ENCODE results near the gene FBXO48.
"Not testable (repeated sequence)": the region's sequence is repeated elsewhere in the genome, so short reads cannot be mapped to it uniquely, and the experiment has no call there.

Gene FBXO48

DNA sequence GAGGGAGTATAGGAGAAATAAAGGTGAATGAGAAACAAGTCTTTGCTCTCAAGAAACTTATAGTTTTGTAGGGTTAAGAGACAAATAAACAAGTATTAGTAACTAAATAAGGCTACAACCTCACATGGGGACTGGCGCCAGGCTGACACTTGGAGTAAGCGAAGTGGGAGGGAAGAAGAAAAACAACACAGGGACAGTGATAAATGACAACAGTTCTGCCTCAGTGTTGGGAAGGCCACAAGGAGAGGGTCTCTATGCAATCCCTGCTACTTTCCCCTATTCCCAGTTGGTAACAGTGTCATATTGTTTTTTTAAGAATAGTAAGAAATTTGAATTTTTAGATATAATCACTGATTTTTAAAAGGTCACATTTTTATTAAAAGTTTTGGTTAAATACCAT is 4.3 kb upstream of the FBXO48 start:
- no peak for DNase-seq (ENCODE audit: low spot score)

DNA sequence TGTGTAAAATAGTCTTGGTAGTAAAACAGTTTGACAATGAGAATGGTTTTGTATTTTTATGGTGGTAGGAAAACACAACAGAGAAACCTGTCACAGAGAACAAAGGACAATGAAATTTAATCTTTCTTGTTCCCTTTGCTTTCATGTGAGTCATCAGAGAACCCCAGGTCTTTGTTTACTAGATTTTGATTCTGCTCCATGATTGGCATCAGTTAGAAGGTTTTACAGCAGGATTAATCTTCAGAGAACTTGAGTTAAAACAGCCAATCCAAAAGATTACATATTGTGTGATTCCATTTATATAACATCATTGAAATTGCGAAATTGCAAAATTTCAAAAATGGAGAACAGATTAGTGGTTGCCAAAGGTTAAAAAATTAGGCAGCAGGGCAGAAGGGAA is 2.8 kb upstream of the FBXO48 start:
- DNase-seq (ENCODE audit: low spot score) = no peak

DNA sequence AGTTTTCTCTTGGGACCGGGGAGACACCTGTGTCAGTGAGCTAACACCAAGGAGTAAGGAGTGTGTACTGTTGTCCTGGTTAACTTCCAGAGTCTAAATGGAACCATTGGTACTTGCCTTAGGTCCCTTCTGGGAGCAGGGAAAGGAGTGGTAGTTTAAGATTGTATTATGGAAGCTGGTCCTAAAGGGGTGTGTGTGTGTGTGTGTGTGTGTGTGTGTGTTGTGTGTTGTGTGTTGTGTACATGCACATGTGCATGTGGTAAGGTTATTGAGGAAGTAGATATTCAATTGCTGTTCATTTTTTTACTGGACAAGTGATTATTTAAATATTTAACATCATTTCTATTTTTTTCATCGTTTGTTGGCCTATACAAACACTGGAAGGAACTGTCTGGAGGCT is 1.7 kb upstream of the FBXO48 start:
- no peak for DNase-seq (ENCODE audit: low spot score)

DNA sequence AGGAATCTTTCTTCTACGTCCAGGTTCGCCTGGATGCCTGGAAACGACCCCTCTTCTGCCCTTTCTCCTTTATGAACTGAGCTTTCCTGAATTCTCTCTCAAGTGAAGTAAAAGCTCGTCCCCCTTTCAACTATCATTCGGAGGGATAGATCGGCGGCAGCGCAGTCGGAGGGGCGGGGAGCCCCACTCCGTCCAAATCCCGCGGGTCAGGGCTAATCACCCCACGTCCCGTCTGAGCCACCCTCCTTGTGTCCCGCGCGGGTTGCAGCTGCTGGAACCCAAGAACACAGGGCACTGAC is 367 bp downstream of the FBXO48 start:
- DNase-seq (ENCODE audit: low spot score) = no peak

DNA sequence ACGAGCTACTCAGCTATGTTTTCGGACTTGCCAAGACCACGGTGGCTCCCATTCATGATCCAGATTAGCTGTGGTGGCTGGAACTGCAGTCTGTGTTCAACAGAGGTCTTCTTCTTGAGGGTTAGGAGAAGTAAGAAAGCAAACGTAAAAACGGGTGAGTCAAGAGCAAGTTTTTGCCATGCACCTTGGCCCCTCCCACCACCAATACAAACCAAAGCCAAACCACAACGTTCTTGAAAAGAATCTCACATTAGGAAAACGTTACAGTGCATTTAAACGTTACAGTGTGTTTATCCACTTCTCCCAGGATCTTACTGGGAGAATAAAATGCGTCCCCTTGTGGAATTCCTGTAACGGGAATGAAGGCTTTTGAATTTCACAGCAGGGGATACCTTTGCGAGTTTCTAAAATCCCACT is 725 bp downstream of the FBXO48 start:
- peak; percentile 65 for DNase-seq (ENCODE audit: low spot score)

DNA sequence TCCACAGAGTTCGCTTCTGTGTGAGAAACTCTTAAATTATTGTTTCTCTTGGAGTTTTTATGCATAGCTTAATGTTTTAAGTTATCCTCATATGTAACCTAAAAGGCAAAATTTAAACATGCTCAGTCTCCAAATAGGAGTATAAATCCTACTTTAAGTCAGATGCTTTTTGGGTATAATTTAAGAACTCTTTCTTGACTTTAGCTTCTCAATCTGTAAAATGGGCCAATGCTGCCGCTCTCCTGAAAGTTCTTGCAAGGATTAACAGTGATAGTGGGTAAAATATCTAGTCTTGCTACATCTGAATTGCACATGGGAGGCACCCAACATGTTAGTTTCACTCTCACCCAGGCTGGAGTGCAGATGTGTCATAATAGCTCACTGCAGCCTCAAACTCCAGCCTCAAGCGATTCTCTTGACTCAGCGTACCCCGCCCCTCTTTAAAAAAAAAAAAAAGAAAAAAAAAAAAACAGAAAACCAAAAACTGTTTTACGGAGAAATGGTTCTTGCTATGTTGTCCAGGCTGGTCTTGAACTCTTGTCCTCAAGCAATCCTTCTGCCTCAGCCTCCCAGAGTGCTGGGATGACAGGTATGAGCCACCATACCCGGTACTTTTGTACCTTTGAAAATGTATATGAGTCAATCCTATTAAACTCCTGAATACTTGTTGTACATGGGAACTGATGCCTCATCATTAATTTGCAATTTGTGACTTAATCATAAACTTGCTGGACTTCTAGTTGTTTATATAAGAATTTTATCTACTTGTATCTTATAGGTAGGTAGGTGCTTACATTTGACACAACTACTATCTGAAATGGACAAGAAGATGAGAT is 1.8 kb downstream of the FBXO48 start:
- no peak for DNase-seq (ENCODE audit: low spot score)

DNA sequence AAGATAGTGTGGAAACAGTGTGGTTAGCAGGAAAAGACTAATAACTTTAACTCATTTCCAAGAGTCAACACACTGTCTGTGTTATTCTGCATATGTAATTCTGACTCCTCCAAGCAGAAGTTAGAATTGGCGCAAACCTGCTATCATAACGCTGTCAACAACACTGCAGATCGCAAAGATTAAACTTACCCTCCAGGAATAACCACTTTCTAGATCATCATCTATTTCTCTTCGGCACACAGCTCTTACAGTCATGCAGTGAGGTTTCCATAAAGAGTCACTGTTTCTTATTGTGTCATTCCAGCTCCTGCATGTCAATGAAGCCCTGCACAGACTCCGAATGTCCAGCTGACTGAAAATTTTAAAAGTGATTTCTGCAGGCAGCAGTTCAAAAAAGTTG is 2.4 kb downstream of the FBXO48 start:
- no peak for DNase-seq (ENCODE audit: low spot score)

DNA sequence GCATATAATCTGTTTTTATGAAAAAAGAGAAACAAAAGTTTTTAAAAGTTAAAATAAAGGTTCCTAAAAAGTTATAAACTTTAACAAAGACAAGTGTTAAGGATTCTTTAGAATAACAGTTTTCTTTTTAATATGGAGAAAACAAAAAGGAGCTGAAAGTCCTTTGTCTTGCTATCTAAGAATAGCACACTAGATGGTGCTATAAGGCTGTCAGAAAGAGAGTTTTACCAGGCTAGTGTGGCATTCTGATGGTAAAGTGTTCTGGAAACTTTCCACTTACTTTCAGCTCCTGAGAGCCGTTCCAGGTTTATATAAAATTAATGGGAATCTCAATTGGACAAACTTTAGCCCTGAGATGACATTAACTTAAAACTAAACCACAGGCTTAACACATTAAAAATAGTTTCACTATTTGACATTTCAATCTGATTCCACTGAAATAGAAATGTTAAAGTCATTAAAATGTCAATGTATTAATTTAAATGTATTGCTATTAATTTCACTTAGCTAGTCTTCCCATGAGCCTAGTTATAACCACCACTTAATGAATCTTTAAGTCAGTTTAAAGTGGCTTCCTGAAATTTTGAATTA is 3.7 kb downstream of the FBXO48 start:
- peak; percentile 79 for DNase-seq (ENCODE audit: low spot score)

DNA sequence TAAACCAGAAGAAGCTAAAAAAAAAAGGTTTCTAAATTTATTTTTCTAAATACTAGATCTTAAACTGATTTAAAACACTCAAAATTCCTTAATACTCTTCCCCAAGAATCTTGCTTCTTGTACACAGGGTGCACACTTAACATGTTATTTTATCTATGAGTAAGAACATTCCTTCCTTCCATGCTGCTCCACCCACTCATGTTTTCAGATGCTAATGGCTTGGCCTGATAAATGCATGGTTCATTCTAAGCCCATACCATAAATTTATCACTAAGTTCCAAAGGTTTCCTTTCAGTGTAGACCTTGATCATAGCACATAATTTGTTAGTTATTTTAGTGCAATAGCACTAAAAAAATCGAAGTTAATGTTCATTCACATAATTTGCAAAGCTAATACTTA is 8.1 kb downstream of the FBXO48 start:
- no peak for DNase-seq (ENCODE audit: low spot score)

DNA sequence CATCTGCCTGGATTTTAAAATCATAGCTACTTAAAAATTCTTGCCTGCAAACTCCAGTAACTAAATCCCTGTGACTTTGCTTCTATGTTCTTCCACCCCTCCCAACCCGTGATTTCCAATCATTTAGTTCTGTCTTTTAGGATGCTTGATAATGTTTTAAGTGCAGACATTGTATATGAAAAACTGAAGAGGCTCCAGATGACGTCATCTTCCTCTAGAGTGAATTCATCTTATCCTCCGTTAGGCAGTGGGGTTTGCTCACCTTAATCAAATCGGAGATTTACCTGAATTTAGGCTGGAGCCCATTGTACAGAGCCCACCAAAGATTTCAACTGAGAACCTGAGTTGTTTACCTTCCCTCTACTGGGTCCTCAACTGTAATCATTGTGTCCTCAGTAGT is 10.9 kb downstream of the FBXO48 start:
- DNase-seq (ENCODE audit: low spot score) = no peak

DNA sequence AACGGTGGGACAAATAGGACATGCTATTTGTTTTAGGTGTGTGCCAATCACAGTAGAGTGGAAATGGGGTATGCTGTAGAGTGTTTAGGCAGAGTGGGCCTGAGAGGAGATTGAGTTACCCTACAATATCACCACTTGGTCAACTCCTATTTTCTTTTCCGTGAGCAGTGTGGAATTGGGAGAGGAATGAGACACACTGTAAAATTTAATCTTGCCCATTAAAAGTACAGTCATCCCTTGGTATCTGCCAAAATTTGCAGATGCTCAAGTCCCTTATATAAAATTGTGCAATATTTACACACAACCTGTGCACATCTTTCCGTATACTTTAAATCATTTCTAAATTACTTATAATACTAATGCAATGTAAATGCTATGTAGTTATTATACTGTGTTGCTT is 12.4 kb downstream of the FBXO48 start:
- no peak for DNase-seq (ENCODE audit: low spot score)

DNA sequence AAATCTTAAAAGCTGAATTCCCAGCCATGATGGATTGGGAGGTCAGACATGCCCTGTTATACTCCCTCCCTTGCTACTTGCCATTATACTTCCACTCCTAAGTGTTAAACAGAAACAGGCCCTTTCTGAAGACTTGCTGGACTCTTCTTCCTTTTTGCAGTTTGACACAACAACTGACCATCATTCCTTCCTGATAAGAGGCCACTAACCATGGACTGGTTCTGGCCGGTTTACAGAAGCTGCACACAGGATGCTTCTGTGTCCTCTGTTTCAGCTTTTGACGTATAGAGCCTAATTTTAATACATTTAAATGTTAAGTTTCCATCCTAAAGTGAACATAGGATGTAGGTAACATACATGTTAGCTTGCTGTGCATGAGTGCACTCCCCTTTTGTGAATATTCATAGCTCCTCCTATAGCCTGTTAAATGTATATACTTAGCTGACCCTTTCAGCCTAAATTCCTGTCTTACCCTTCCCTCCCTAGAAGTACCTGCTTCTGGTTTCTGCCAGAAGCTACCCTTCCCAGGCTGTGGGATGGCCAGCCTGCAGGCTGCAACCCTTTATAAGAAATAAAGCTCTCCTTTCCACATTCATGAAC is 13.2 kb downstream of the FBXO48 start:
- no peak for DNase-seq (ENCODE audit: low spot score)

DNA sequence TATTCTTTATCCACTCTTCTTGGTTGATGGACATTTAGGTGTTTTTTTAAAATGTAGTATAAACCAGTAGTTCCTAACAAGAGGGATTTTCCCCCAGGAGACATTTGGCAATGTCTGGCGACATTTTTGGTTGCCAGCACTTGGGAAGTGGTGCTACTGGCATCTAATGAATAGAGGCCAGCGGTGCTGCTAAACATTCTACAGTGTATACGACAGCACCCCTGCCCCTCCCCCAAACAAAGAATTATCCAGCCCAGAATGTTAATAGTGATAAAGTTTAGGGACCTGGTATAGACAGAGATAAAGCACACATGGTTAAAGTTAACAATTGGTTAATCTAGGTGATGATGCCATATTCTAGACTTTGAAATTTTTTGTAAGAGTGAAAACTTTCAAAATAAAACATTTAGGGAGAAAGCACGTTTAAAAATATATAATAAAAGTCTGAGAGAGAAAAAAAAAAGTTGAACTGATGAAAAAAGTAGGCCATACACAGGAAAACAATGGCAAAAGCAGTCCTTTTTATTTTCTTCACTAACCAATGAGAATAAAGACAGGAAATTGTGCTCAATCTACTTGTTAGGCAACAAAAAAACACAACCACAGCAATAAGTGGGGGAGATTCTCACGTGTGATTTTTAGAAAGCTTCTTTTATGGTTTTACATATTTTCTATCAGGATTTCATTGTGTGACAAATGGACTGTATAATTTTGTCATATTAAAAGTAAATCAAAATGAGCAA is 14.8 kb downstream of the FBXO48 start:
- DNase-seq (ENCODE audit: low spot score) = no peak

DNA sequence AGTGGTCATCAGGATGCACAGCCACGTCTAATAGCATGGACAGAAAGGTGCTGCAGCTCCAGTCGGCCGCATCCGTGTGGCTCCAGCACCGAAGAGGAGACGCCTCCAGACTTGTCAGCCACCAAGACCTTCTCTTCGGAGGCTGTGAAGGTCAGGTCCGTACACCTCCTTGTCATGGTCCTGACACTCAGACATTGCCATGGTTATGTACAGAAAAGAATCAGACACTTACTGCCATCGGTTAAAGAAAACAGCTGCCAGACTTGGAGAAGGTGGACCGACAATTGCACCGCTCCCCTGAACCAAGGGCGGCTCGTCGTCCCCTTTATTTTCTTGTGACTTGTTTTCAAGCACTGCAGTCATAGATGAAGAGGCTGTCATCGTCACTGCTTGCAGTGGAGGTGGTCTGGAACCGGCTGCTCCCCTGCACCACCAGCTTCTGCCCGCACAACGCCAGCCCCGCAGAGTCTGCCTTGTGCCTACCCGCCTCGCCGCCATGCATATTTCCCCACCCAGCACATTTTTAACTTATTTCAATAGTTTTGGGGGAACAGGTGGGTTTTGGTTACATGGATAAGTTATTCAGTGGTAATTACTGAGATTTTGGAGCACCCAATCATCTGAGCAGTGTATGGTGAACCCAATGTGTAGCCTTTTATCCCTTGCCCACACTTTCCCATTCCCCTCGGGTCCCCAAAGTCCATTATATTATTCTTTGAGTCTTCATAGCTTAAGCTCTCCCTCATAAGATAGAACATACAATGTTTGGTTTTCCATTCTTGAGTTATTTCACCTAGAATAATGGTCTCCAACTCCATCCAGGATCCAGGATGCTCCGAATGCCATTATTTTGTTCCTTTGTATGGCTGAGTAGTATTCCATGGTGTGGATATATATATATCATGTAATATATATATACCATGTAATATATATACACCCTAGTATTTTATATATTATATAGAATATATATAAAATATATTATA is 18.1 kb downstream of the FBXO48 start:
- DNase-seq (ENCODE audit: low spot score) = no peak

DNA sequence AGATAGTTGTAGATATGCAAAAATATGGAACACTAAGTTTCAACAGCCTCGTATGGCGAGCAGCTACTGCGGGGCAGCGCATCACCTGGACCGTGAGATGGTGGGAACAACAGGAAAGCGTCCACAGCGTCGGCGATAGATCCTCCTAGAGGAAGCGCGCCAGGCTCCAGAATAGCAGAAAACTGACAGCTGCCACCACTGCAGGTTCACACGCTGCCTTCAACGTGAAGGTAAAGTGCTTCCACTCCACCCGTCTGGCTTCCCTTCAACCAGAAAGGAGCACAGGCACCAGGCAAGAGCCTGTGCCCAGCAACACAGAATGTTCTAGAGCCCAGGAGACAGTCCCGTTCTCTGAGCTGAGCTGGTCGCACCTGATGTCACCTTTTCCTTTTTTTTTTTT is 20.0 kb downstream of the FBXO48 start:
- no peak for DNase-seq (ENCODE audit: low spot score)

DNA sequence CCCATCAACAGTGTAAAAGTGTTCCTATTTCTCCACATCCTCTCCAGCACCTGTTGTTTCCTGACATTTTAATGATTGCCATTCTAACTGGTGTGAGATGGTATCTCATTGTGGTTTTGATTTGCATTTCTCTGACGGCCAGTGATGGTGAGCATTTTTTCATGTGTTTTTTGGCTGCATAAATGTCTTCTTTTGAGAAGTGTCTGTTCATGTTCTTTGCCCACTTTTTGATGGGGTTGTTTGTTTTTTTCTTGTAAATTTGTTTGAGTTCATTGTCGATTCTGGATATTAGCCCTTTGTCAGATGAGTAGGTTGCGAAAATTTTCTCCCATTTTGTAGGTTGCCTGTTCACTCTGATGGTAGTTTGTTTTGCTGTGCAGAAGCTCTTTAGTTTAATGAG is 20.7 kb downstream of the FBXO48 start:
- DNase-seq (ENCODE audit: low spot score) = not testable (repeated sequence)

DNA sequence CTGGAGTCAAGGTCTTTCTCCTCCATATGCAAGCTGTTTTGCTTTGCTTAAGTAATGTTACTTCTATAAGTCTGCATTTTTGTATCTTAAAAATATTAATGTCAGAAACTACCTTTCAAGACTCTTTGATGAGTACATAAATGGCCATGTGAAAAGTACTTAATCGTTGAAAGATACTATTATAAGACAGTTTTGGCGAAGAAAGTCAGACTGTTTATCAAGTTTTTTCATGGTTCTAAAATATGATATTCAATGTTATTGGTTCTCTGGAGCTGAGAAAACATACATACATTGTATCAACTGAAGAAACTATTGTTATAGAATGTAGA is 25.1 kb downstream of the FBXO48 start:
- DNase-seq (ENCODE audit: low spot score) = no peak

DNA sequence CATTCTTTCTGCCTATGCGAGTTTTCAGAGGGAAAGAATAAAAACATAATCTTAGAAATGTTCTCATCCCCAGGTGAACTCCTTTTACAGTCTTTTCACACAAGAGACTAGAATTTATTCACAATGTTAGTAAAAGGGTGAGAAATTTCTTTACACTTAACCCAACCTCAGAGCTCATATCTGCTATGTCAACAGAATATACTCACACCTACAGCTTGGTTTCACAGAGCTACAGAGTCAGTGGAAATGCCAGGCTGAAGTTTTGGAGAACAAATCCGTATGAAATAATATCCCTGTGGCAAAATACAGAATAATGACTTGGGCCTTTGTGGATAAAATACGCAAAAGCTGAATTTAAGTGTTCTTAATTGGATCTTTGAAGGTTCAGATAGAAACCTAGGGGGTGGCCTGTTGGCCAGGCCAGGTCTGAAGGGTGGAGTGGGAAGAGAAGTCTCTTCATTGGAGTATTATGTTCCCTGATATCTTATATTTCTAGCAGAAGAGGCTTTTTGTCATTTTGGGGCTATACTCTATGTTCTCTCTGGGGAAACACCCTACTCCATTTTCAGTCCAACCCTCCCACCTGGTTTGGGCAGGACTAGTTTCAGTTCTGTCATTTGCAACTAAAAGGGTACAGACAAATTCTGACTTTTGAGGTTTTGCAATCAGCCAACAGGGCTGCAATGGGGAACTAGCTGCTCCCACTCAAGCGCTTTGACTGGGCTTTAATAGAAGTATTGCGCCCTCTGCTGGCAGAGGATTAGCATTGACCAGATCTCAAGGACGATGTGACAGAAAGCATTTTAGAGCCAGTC is 25.7 kb downstream of the FBXO48 start:
- peak; percentile 99 for DNase-seq (ENCODE audit: low spot score)

DNA sequence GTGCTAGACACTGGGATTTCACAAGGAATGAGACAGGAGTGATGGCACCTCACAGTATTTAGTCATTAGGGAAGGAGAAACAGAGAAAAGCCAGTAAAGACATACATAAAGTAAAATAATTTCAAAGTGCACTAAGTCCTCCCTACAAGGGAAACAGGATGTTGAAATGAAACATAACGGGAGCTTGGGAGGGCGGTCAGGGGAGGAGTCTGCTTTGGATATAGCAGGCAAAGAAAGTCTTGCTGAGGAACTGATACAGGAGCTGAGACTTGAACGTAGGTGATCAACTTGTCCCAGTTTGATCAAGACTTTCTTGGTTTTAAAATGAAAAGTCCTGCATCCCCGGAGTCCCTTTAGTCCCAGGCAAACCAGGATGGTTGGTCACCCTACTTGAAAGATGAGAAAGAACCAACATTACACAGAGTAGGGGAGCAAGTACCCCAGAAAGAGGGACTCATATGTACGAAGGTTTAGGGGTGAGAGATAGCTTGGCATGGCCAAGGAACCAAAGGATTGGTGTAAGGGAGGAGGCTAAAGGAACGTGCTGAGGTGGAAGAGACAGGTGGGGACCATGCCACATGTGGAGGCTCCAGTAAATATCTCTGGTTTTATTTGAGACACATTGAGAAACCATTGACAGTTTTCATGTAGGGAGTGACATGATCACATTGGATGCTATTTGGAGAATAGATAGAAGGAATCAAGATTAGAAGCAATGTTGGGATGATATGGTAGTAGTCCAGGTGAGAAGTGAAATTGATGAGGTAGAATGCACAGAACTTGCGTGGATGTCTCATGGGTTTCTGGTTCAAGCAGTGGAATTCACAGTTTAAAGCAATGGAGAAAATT is 28.4 kb downstream of the FBXO48 start:
- DNase-seq (ENCODE audit: low spot score) = no peak

DNA sequence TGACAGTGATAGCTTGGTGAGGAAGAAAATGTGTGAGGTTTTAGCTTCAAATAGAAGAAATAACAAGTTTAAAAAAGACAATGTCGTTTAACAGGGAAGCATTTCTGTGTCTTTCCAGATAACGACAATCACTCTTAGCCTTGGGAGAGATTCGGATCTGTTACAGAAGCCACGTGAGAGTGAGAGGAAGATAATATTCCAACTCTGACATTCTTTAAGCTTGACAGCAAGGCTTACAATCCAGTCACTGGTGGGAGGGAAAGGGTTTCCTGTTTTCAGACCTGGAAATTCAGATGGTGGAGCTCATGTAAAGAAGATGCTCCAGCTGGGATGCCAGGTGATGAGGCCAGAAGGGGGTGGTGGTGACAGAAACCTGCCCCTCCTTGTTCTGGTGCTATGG is 30.8 kb downstream of the FBXO48 start:
- no peak for DNase-seq (ENCODE audit: low spot score)

Data from NAMALWA (cell line).